ENCODE results near the gene AMDHD1. TPM values are rescaled to one million over a fixed set of nuclear protein-coding genes. Genes with fewer than 3 reads are reported as not detected.

AMDHD1 gene
- polyA plus RNA-seq, 3 donors: 0.67 to 1.2 (median 1.2) TPM

Other genes with a start within 250 kb of the AMDHD1 start
- gene NTN4, start 152.6 kb upstream of the AMDHD1 start, polyA plus RNA-seq: 10 to 100 TPM; 10.2 to 12.9 (median 11.1) TPM
- 10 to 100 TPM; 10.9 to 39.3 (median 24.4) TPM for gene SNRPF, start 84.4 kb upstream of the AMDHD1 start, polyA plus RNA-seq
- under 1 TPM in 1 of 3 donors, not detected in 2; 0.03 TPM for gene CCDC38, start 717 bp upstream of the AMDHD1 start, polyA plus RNA-seq
- 1 to 10 TPM in 2 of 3 donors, under 1 TPM in 1; 0.30 to 3.7 (median 1.8) TPM for gene HAL, start 53.0 kb downstream of the AMDHD1 start, polyA plus RNA-seq
- gene LTA4H, start 92.3 kb downstream of the AMDHD1 start, polyA plus RNA-seq: 10 to 100 TPM; 36.9 to 40.9 (median 39.9) TPM

Measured in adipose tissue (tissue), 3 donors.